ENCODE data around the gene A4GALT.

The A4GALT gene

GRCh38 chr22:42646569-42647525 lies 73.8 kb downstream of the A4GALT start:
- DNase-seq, result no peak

GRCh38 chr22:42645938-42646568 lies 74.6 kb downstream of the A4GALT start:
- DNase-seq, result no peak

GRCh38 chr22:42645341-42645937 lies 75.2 kb downstream of the A4GALT start:
- DNase-seq, result no peak

GRCh38 chr22:42644422-42645340 lies 76.0 kb downstream of the A4GALT start:
- peak; percentile 82 for DNase-seq

- no peak for DNase-seq
These were observed 76.8 kb downstream of the A4GALT start for GRCh38 chr22:42643634-42644421.

GRCh38 chr22:42642806-42643633 lies 77.7 kb downstream of the A4GALT start:
- DNase-seq, result no peak

All from left hindlimb (tissue), 1 donor.